H1 (cell line): Measurements from ENCODE around the gene RPS29. TPM values are rescaled to one million over a fixed set of nuclear protein-coding genes. Genes with fewer than 3 reads are reported as not detected.

Experiments used
- CTCF ChIA-PET: fragments of 300-600 bp; sonication (Branson Sonifier 250); formaldehyde crosslinking; loops from one replicate; lab custom pipeline; 2021; ENCODE audit not compliant: partially characterized antibody; lab: Charles Lee
- POLR2A ChIA-PET: fragments of 300-600 bp; sonication (Branson Sonifier 250); formaldehyde crosslinking; loops from one replicate; lab custom pipeline; 2021; ENCODE audit warnings: inconsistent platforms; ENCODE audit not compliant: partially characterized antibody; lab: Charles Lee
- DNase-seq, 2 experiments: peaks; one replicate each; pipeline versions ENCODE4 v3.0.0 to v3.0.0-alpha.2; 2010 to 2022; ENCODE audit warnings: low spot score in 2 of 2, low read depth in 1 of 2, mixed read lengths in 1 of 2
- FAIRE-seq: peaks from 2 replicates; lab custom pipeline; 2011; peaks lifted over from hg19 to GRCh38; lab: Jason Lieb, UNC
- H2AFZ ChIP-seq: 2 replicates; pipeline ENCODE4 v1.8.1; 2012; ENCODE audit warnings: low read length, inconsistent platforms
- H2AK5ac ChIP-seq: 2 replicates; pipeline ENCODE4 v1.6.1; 2013; ENCODE audit warnings: low read depth, low read length
- H2BK120ac ChIP-seq: replicated peaks from 2 replicates; pipeline ENCODE3; 2013; ENCODE audit warnings: low read depth, low read length, inconsistent platforms
- H2BK12ac ChIP-seq: 2 replicates; pipeline ENCODE4 v1.6.1; 2013; ENCODE audit warnings: low read depth, low read length
- H2BK15ac ChIP-seq: 2 replicates; pipeline ENCODE4 v1.6.1; 2013; ENCODE audit warnings: low read length
- H2BK20ac ChIP-seq: 2 replicates; pipeline ENCODE4 v1.6.1; 2013; ENCODE audit warnings: low read length
- H2BK5ac ChIP-seq: 2 replicates; pipeline ENCODE4 v1.6.1; 2013; ENCODE audit warnings: low read depth, low read length
- H3K14ac ChIP-seq: 2 replicates; pipeline ENCODE4 v1.6.1; 2013; ENCODE audit warnings: inconsistent platforms; ENCODE audit not compliant: insufficient read length
- H3K18ac ChIP-seq: 2 replicates; pipeline ENCODE4 v1.6.1; 2013; ENCODE audit warnings: low read length; ENCODE audit errors: extremely low read depth
- H3K23ac ChIP-seq: 2 replicates; pipeline ENCODE4 v1.6.1; 2013; ENCODE audit warnings: inconsistent platforms; ENCODE audit not compliant: insufficient read length
- H3K23me2 ChIP-seq: 2 replicates; pipeline ENCODE4 v1.6.1; 2013; ENCODE audit warnings: low read depth, low read length
- H3K27ac ChIP-seq: 2 replicates; pipeline ENCODE4 v1.6.1; 2011; ENCODE audit warnings: low read depth, low read length, inconsistent platforms
- H3K27me3 ChIP-seq, 4 experiments: replicated peaks in 1 of 4; 1 replicate in 1 of 4; 2 replicates in 3 of 4; pipeline versions ENCODE4 v1.6.1 to v1.8.1; 2011 to 2013; ENCODE audit warnings: low read length in 3 of 4, mild to moderate bottlenecking in 3 of 4, inconsistent platforms in 2 of 4, mixed read lengths in 2 of 4, moderate library complexity in 1 of 4; ENCODE audit not compliant: control insufficient read depth in 3 of 4, insufficient read depth in 3 of 4; ENCODE audit errors: extremely low read depth in 1 of 4
- H3K36me3 ChIP-seq, 4 experiments: 2 replicates each; pipeline versions ENCODE4 v1.6.1 to v1.8.1; 2011 to 2013; ENCODE audit warnings: mild to moderate bottlenecking in 4 of 4, low read length in 3 of 4, moderate library complexity in 2 of 4, control low read depth in 1 of 4, inconsistent platforms in 1 of 4; ENCODE audit not compliant: insufficient read depth in 4 of 4, control insufficient read depth in 2 of 4
- H3K4ac ChIP-seq: replicated peaks from 2 replicates; pipeline ENCODE3; 2013; ENCODE audit warnings: low read length, low read depth, mixed read lengths, inconsistent platforms; ENCODE audit not compliant: insufficient read length
- H3K4me1 ChIP-seq, 4 experiments: replicated peaks in 1 of 4; 1 replicate in 1 of 4; 2 replicates in 3 of 4; pipeline versions ENCODE4 v1.6.1 to v1.8.1; 2011 to 2013; ENCODE audit warnings: low read length in 3 of 4, inconsistent platforms in 2 of 4, mixed read lengths in 1 of 4; ENCODE audit not compliant: insufficient read depth in 4 of 4, control insufficient read depth in 3 of 4
- H3K4me2 ChIP-seq, 2 experiments: 2 replicates each; pipeline versions ENCODE4 v1.6.1 to v1.8.1; 2011 to 2013; ENCODE audit warnings: low read depth in 2 of 2, low read length in 2 of 2, control low read depth in 1 of 2, inconsistent platforms in 1 of 2, mild to moderate bottlenecking in 1 of 2; ENCODE audit not compliant: insufficient read depth in 1 of 2
- H3K4me3 ChIP-seq, 4 experiments: fragments of 200-600, 300-600 bp in 1 of 4; sonication (generic), shearing (Covaris generic), sonication (Bioruptor Twin) in 1 of 4; 2 replicates each; pipeline versions ENCODE4 v1.5.1 to v1.8.1; 2011 to 2016; ENCODE audit warnings: low read length in 4 of 4, low read depth in 3 of 4, control low read depth in 2 of 4, inconsistent platforms in 2 of 4, mild to moderate bottlenecking in 2 of 4, mixed read lengths in 1 of 4, moderate library complexity in 1 of 4; ENCODE audit not compliant: insufficient read depth in 2 of 4; ENCODE audit errors: extremely low read depth in 1 of 4
- H3K56ac ChIP-seq: replicated peaks from 2 replicates; pipeline ENCODE3; 2013; ENCODE audit warnings: low read depth, mild to moderate bottlenecking, mixed read lengths, low read length, inconsistent platforms; ENCODE audit not compliant: insufficient read length
- H3K79me1 ChIP-seq: 2 replicates; pipeline ENCODE4 v1.6.1; 2013; ENCODE audit warnings: low read depth, low read length, control low read depth
- H3K79me2 ChIP-seq, 2 experiments: 2 replicates each; pipeline versions ENCODE4 v1.6.1 to v1.8.1; 2012 to 2013; ENCODE audit warnings: low read length in 2 of 2, mild to moderate bottlenecking in 2 of 2, inconsistent platforms in 1 of 2; ENCODE audit not compliant: insufficient read depth in 2 of 2, control insufficient read depth in 1 of 2
- H3K9ac ChIP-seq, 4 experiments: replicated peaks in 1 of 4; 1 replicate in 1 of 4; 2 replicates in 3 of 4; pipeline versions ENCODE4 v1.6.1 to v1.8.1; 2011 to 2013; ENCODE audit warnings: low read depth in 3 of 4, low read length in 3 of 4, control low read depth in 2 of 4, mild to moderate bottlenecking in 2 of 4, moderate library complexity in 2 of 4, inconsistent platforms in 1 of 4; ENCODE audit errors: extremely low read depth in 1 of 4
- H3K9me3 ChIP-seq, 2 experiments: 2 replicates each; pipeline versions ENCODE4 v1.6.1 to v1.8.1; 2012 to 2013; ENCODE audit warnings: mild to moderate bottlenecking in 2 of 2, moderate library complexity in 2 of 2, control low read depth in 1 of 2, inconsistent platforms in 1 of 2, low read depth in 1 of 2, low read length in 1 of 2, mixed read lengths in 1 of 2; ENCODE audit not compliant: insufficient read depth in 2 of 2
- H4K20me1 ChIP-seq, 2 experiments: replicated peaks in 1 of 2; 2 replicates each; pipeline versions ENCODE3 to v1.8.1; 2011 to 2013; ENCODE audit warnings: inconsistent platforms in 2 of 2, low read length in 2 of 2, mild to moderate bottlenecking in 1 of 2; ENCODE audit not compliant: insufficient read depth in 2 of 2, control insufficient read depth in 1 of 2
- H4K5ac ChIP-seq: 2 replicates; pipeline ENCODE4 v1.6.1; 2013; ENCODE audit warnings: low read length, low read depth, mixed read lengths, inconsistent platforms; ENCODE audit not compliant: insufficient read length
- H4K8ac ChIP-seq: 2 replicates; pipeline ENCODE4 v1.8.0; 2013; ENCODE audit warnings: mild to moderate bottlenecking, moderate library complexity, low read length, inconsistent platforms; ENCODE audit not compliant: insufficient read depth; ENCODE audit errors: extremely low read depth
- H4K91ac ChIP-seq: replicated peaks from 2 replicates; pipeline ENCODE3; 2013; ENCODE audit warnings: low read length, mixed read lengths, inconsistent platforms; ENCODE audit not compliant: insufficient read length
- ASH2L ChIP-seq: fragments of 200-600, 300-600 bp; sonication (generic); IDR thresholded peaks from one replicate; pipeline ENCODE4 v1.7.1; 2017; ENCODE audit warnings: low read length
- BCL11A ChIP-seq, 2 experiments: IDR thresholded peaks; one replicate each; pipeline ENCODE4 v1.6.1; 2011; ENCODE audit warnings: low read depth in 2 of 2, low read length in 2 of 2, mild to moderate bottlenecking in 2 of 2
- BRCA1 ChIP-seq: IDR thresholded peaks from 2 replicates; pipeline ENCODE4 v1.6.1; 2012; ENCODE audit warnings: low read depth, low read length, improper control_type of control experiment
- CHD2 ChIP-seq: IDR thresholded peaks from 2 replicates; pipeline ENCODE4 v1.6.1; 2012; ENCODE audit warnings: low read length, improper control_type of control experiment
- NRF1 ChIP-seq: IDR thresholded peaks from 2 replicates; pipeline ENCODE4 v1.6.1; 2011; ENCODE audit warnings: mild to moderate bottlenecking, low read depth, low read length, improper control_type of control experiment
- POLR2AphosphoS5 ChIP-seq: IDR thresholded peaks from 2 replicates; pipeline ENCODE4 v1.6.1; 2011; ENCODE audit warnings: low read depth, low read length
- SAP30 ChIP-seq: fragments of 300-600 bp; sonication (generic); IDR thresholded peaks from 2 replicates; pipeline ENCODE4 v1.7.1; 2012; ENCODE audit warnings: low read length, moderate library complexity, mild to moderate bottlenecking, inconsistent platforms; ENCODE audit not compliant: insufficient read depth, insufficient replicate concordance
- SP4 ChIP-seq: IDR thresholded peaks from 2 replicates; pipeline ENCODE4 v1.6.1; 2012; ENCODE audit warnings: low read length, inconsistent platforms
- TAF7 ChIP-seq: optimal IDR thresholded peaks from 2 replicates; pipeline ENCODE3; 2011; ENCODE audit warnings: low read depth, mild to moderate bottlenecking, inconsistent platforms, low read length, moderate library complexity, borderline replicate concordance
- TCF12 ChIP-seq: IDR thresholded peaks from 2 replicates; pipeline ENCODE4 v1.6.1; 2011; ENCODE audit warnings: low read depth, mild to moderate bottlenecking, low read length
- TEAD4 ChIP-seq: IDR thresholded peaks from 2 replicates; pipeline ENCODE4 v1.6.1; 2012; ENCODE audit warnings: low read depth, low read length, inconsistent platforms, mixed read lengths
- YY1 ChIP-seq: IDR thresholded peaks from 2 replicates; pipeline ENCODE4 v1.6.1; 2011; ENCODE audit warnings: low read depth, mild to moderate bottlenecking, low read length
- WGBS, 2 experiments: shearing (Covaris generic) in 1 of 2; methylation state at CpG; one replicate each; pipeline versions ENCODE4 v1.1.6 to v1.1.7; 2013 to 2015; ENCODE audit warnings: low lambda C conversion rate in 2 of 2, mixed read lengths in 2 of 2, inconsistent platforms in 1 of 2, low coverage in 1 of 2, missing lambda C conversion rate in 1 of 2; ENCODE audit not compliant: insufficient replicate concordance in 2 of 2, insufficient coverage in 1 of 2, insufficient read length in 1 of 2; ENCODE audit errors: extremely low coverage in 1 of 2, missing lambda C conversion rate in 1 of 2; 5-methylcytosine and 5-hydroxymethylcytosine counted together
- polyA plus RNA-seq, 7 experiments: library from polyadenylated mRNA; depleted of rRNA in 3 of 7; stranded (reverse) in 5 of 7; unstranded in 2 of 7; fragments of >200 nt in 5 of 7; fragments of 200-250 nt in 2 of 7; gene quantifications; 1 replicate in 5 of 7; 2 replicates in 1 of 7; 4 replicates in 1 of 7; pipeline versions ENCODE4 v1.2.1 to v1.2.3, GENCODE V29; 2011 to 2013; ENCODE audit warnings: missing spikeins in 2 of 7, mixed read lengths in 2 of 7
- total RNA-seq: library from RNA; stranded (reverse); fragmentation: NEBNext Ultra II Directional; extraction: Animal tissue kit (Norgen Biotek cat#: 25700); gene quantifications from 2 replicates; pipeline ENCODE4 v1.2.1, GENCODE V29; 2021

RPS29 gene
- total and polyA plus RNA-seq, 2 of the 8 experiments (the other 6 are each of a cell fraction or from before 2014, with no cell fraction given) = 2,193 to 23,165 TPM

- Histone ChIP-seq H2BK15ac (peak within 1 kb of the TSS; percentile 98; the same call in 1 of the 2 replicates), H3K23me2 (peaks cover 2% of the 10 kb centered on the region; the same call in 1 of the 2 replicates), H3K18ac (peak within 1 kb of the TSS; percentile 98), H3K56ac (peak within 1 kb of the TSS; percentile 78), H3K27me3 (no peaks in the 10 kb centered on the region), H3K14ac (no peak within 1 kb of the TSS), H3K79me1 (no peaks in the 10 kb centered on the region; the same call in 1 of the 2 replicates), H3K27ac (peak within 1 kb of the TSS; percentile 95), H2BK5ac (peak within 1 kb of the TSS; percentile 94), H3K79me2 (peaks cover 0 to 25% of the 10 kb centered on the region in 2 experiments; a peak in 2 of 4 replicates), H3K4me2 (peak within 1 kb of the TSS; percentile 71 to 90), H4K5ac (peak within 1 kb of the TSS; percentile 87), H3K9ac (peak within 1 kb of the TSS; percentile 93 to 97 (median 96)), H2AK5ac (no peak within 1 kb of the TSS), H2BK12ac (peak within 1 kb of the TSS; percentile 72), H4K8ac (peak within 1 kb of the TSS; percentile 99), H3K4ac (peak within 1 kb of the TSS; percentile 94), H3K9me3 (no peaks in the 10 kb centered on the region), H2BK120ac (no peak within 1 kb of the TSS), H3K36me3 (peaks cover 0 to 10% (median 0%) of the 10 kb centered on the region in 4 experiments; a peak in 3 of 8 replicates), H3K4me3 (peak within 1 kb of the TSS; percentile 61 to 98 (median 92)), H4K20me1 (peaks cover 0 to 2% of the 10 kb centered on the region in 2 experiments), H3K4me1 (0 out of 7 replicates have a peak, but pooled peaks cover 0 to 2% (median 0%) of the 10 kb centered on the region in 4 experiments), H4K91ac (peak within 1 kb of the TSS; percentile 87), H3K23ac (peak within 1 kb of the TSS; percentile 10), H2AFZ (peak within 1 kb of the TSS; percentile 87), H2BK20ac (no peak within 1 kb of the TSS)
- CTCF ChIA-PET = interaction anchor here (0.8 to 2.5 kb wide), 4 partner anchors 12 to 137 kb away, joined by 3 to 18 read pairs (median 4); partner anchors contain the start of gene RPS29
- peak in 1 of 2 experiments; percentile 96 for DNase-seq
- no peak for FAIRE-seq
- POLR2A ChIA-PET = interaction anchor here (0.7 to 7.4 kb wide), 14 partner anchors 9 to 1739 kb away, joined by 3 to 169 read pairs (median 5); partner anchors contain the start of genes DNAAF2, KLHDC1, MGAT2 and NEMF
- WGBS, 2 experiments = 2% methylated on average over 73 of the region's 77 CpGs; no CpG with 5 or more reads in 1 of the 2 experiments
- TF ChIP-seq SP4 (peak; percentile 97), BRCA1 (peak; percentile 47; the same call in 1 of the 2 replicates), ASH2L (peak; percentile 98), YY1 (peak; percentile 91), POLR2AphosphoS5 (peak; percentile 93), TCF12 (0 out of 2 replicates have a peak, but pooled peaks have one; percentile 24), NRF1 (no peak), CHD2 (peak; percentile 78), BCL11A (IDR thresholded peaks at IDR 0.05; ENCODE audit: low read depth in 2 of 2, low read length in 2 of 2) (no peak), TAF7 (peak; percentile 87), TEAD4 (0 out of 2 replicates have a peak, but pooled peaks have one; percentile 2), SAP30 (peak; percentile 73)
Measured at GRCh38 chr14:49598485-49599300, 12.5 kb upstream of the RPS29 start, which contains the start of gene LRR1. Gene LRR1, plus strand, starts transcription at chr14:49598940. Its CDS starts 81 bp downstream, at chr14:49599021.
